Pulmonary artery endothelial cell (primary cell): ENCODE results near the gene STX19. TPM values are rescaled to one million over a fixed set of nuclear protein-coding genes. Genes with fewer than 3 reads are reported as not detected.

Experiments
- DNase-seq: peaks from one replicate; pipeline ENCODE4 v3.0.0-alpha.2; 2011; ENCODE audit warnings: low read depth, low spot score
- total RNA-seq: library from RNA; depleted of rRNA; stranded (reverse); fragments of >200 nt; gene quantifications from 2 replicates; pipeline ENCODE4 v1.2.3, GENCODE V29; 2014

Gene STX19
- total RNA-seq, 1 donor from 2014 or later: not detected

GRCh38 chr3:94036909-94037507 is 8.6 kb upstream of the STX19 start:
- no peak for DNase-seq

GRCh38 chr3:94026623-94027022 is 1.8 kb downstream of the STX19 start:
- no peak for DNase-seq

GRCh38 chr3:94024385-94024784 is 4.0 kb downstream of the STX19 start:
- DNase-seq: no peak

GRCh38 chr3:94020293-94020692 is 8.1 kb downstream of the STX19 start:
- no peak for DNase-seq

- DNase-seq: no peak
Observed at GRCh38 chr3:94019659-94020058, 8.7 kb downstream of the STX19 start.

GRCh38 chr3:94015025-94015424 is 13.4 kb downstream of the STX19 start:
- DNase-seq: no peak

- no peak for DNase-seq
Observed at GRCh38 chr3:94012185-94012584, 16.2 kb downstream of the STX19 start.

- no peak for DNase-seq
Observed at GRCh38 chr3:94011233-94011711, 17.1 kb downstream of the STX19 start.

GRCh38 chr3:94009608-94010007 is 18.8 kb downstream of the STX19 start:
- no peak for DNase-seq

GRCh38 chr3:94008253-94008652 is 20.1 kb downstream of the STX19 start:
- no peak for DNase-seq

- peak; percentile 35 for DNase-seq
Observed at GRCh38 chr3:94004301-94004910, 24.0 kb downstream of the STX19 start.

- DNase-seq: no peak
Observed at GRCh38 chr3:94001827-94002495, 26.4 kb downstream of the STX19 start.

GRCh38 chr3:94001191-94001590 is 27.2 kb downstream of the STX19 start:
- DNase-seq: no peak

GRCh38 chr3:93994056-93994455 is 34.3 kb downstream of the STX19 start:
- no peak for DNase-seq

- DNase-seq: no peak
Observed at GRCh38 chr3:93992207-93992606, 36.2 kb downstream of the STX19 start.

GRCh38 chr3:93991631-93992030 is 36.8 kb downstream of the STX19 start:
- DNase-seq: no peak

- no peak for DNase-seq
Observed at GRCh38 chr3:93989241-93989640, 39.2 kb downstream of the STX19 start.

- no peak for DNase-seq
Observed at GRCh38 chr3:93988764-93989163, 39.6 kb downstream of the STX19 start.

GRCh38 chr3:93988283-93988682 is 40.1 kb downstream of the STX19 start:
- DNase-seq: no peak

- no peak for DNase-seq
Observed at GRCh38 chr3:93984618-93985017, 43.8 kb downstream of the STX19 start.

- DNase-seq: no peak
Observed at GRCh38 chr3:93983408-93983807, 45.0 kb downstream of the STX19 start.

GRCh38 chr3:93981649-93982048 is 46.7 kb downstream of the STX19 start:
- DNase-seq: no peak
